ENCODE results near the gene USH1C. TPM values are rescaled to one million over a fixed set of nuclear protein-coding genes. Genes with fewer than 3 reads are reported as not detected.

The USH1C gene
- total and polyA plus RNA-seq, 2 experiments from 2014 or later: 0.54 TPM; not detected in 1

- Histone ChIP-seq H3K36me3 (no peaks in the 10 kb centered on the region), H3K4me1 (ENCODE audit: low read depth) (no peaks in the 10 kb centered on the region), H3K27me3 (no peaks in the 10 kb centered on the region), H3K4me3 (no peak overlapping the region), H3K9me3 (ENCODE audit: low read depth) (no peaks in the 10 kb centered on the region), H3K27ac (no peak overlapping the region)
- TF ChIP-seq CTCF (IDR thresholded peaks at IDR 0.05; ENCODE audit: low read depth, low read length): no peak
- peak in 1 of 2 donors; percentile 4 for DNase-seq (ENCODE audit: low read depth in 1 of 2, low spot score in 1 of 2)
These were observed 35.4 kb downstream of the USH1C start for GRCh38 chr11:17508791-17509190.

GRCh38 chr11:17508306-17508705, 35.9 kb downstream of the USH1C start:
- Histone ChIP-seq H3K36me3 (no peaks in the 10 kb centered on the region), H3K4me1 (ENCODE audit: low read depth) (no peaks in the 10 kb centered on the region), H3K4me3 (no peak overlapping the region), H3K27ac (no peak overlapping the region), H3K27me3 (no peaks in the 10 kb centered on the region), H3K9me3 (ENCODE audit: low read depth) (no peaks in the 10 kb centered on the region)
- DNase-seq (ENCODE audit: low read depth in 1 of 2, low spot score in 1 of 2): peak in 1 of 2 donors; percentile 13
- TF ChIP-seq CTCF (IDR thresholded peaks at IDR 0.05; ENCODE audit: low read depth, low read length): no peak

DNA sequence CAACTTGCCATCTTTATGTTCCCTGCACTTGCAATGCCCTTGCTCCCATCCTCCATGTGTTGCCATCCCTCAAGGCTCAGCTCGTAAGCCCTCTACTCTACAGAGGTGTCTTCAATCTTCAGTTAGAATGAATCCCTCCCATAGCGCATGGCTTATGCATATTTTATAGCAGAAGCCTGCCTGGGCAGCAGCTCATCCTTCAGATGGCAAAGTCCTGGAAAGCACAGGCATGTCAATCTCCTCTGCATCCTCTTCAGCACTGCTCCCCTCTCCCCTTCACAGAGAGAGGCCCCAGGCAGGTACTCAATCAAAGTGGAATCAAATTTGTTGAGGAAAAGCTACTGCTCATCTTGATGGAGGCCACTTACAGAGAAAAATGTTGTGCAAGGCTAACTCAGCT, 36.4 kb downstream of the USH1C start:
- DNase-seq (ENCODE audit: low read depth in 1 of 2, low spot score in 1 of 2): no peak
- no peak overlapping the region for H3K27ac ChIP-seq
- no peaks in the 10 kb centered on the region for H3K4me1 ChIP-seq (ENCODE audit: low read depth)
- H3K27me3 ChIP-seq: no peaks in the 10 kb centered on the region
- no peak overlapping the region for H3K4me3 ChIP-seq
- no peaks in the 10 kb centered on the region for H3K9me3 ChIP-seq (ENCODE audit: low read depth)
- no peaks in the 10 kb centered on the region for H3K36me3 ChIP-seq
- no peak for TF ChIP-seq CTCF (IDR thresholded peaks at IDR 0.05; ENCODE audit: low read depth, low read length)

DNA sequence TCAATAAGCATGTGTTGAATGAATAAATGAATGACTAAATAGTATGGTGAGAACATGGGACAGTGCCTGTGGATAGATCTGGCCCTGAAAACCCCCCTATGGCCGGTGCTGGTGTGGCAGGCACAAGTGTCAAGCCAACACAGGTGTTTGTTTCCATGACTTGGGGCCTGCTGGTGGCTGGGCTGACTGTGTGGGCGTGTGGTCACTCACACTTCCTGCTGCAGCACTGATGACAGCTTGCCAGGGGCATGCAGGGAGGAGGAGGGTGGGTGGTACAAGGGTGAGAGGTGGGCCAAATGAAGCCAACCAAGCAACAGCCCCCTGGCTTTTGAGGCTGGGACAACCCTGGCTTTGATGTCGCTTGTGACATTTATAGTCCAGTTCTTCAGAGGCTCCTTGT, 37.3 kb downstream of the USH1C start:
- Histone ChIP-seq H3K27ac (no peak overlapping the region), H3K4me1 (ENCODE audit: low read depth) (no peaks in the 10 kb centered on the region), H3K9me3 (ENCODE audit: low read depth) (no peaks in the 10 kb centered on the region), H3K4me3 (no peak overlapping the region), H3K27me3 (no peaks in the 10 kb centered on the region), H3K36me3 (no peaks in the 10 kb centered on the region)
- no peak for DNase-seq (ENCODE audit: low read depth in 1 of 2, low spot score in 1 of 2)
- no peak for TF ChIP-seq CTCF (IDR thresholded peaks at IDR 0.05; ENCODE audit: low read depth, low read length)

- Histone ChIP-seq H3K27ac (no peak overlapping the region), H3K4me3 (no peak overlapping the region), H3K27me3 (no peaks in the 10 kb centered on the region), H3K4me1 (ENCODE audit: low read depth) (no peaks in the 10 kb centered on the region), H3K36me3 (no peaks in the 10 kb centered on the region), H3K9me3 (ENCODE audit: low read depth) (no peaks in the 10 kb centered on the region)
- TF ChIP-seq CTCF (IDR thresholded peaks at IDR 0.05; ENCODE audit: low read depth, low read length): no peak
- peak in 1 of 2 donors; percentile 5 for DNase-seq (ENCODE audit: low read depth in 1 of 2, low spot score in 1 of 2)
These were observed 37.9 kb downstream of the USH1C start for GRCh38 chr11:17506314-17506713.

DNA sequence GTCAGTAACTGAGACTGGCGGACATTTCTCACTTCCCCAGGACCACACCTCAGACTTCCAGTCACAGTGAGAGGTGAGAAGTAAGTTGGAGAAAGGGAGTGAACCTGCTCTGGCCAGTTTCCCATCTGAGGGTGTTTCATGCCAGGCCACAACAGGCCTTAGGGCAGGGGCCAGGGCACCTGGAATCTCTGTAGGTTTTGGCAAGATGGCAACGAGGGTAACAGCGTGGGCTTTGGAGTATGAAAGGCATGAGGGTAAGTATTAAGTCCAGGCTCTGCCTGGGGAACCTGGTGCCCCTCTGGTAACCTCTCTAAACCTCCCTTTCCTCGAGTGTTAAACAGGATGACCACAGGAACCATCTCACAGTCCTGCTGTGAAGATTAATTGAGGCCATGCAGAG, 39.1 kb downstream of the USH1C start:
- no peak for TF ChIP-seq CTCF (IDR thresholded peaks at IDR 0.05; ENCODE audit: low read depth, low read length)
- no peak for DNase-seq (ENCODE audit: low read depth in 1 of 2, low spot score in 1 of 2)
- H3K9me3 ChIP-seq (ENCODE audit: low read depth): no peaks in the 10 kb centered on the region
- no peaks in the 10 kb centered on the region for H3K36me3 ChIP-seq
- no peaks in the 10 kb centered on the region for H3K27me3 ChIP-seq
- H3K4me1 ChIP-seq (ENCODE audit: low read depth): no peaks in the 10 kb centered on the region
- H3K27ac ChIP-seq: no peak overlapping the region
- no peak overlapping the region for H3K4me3 ChIP-seq

Measured in cardiac muscle cell (in vitro differentiated cells and primary cell).